Effector memory CD8-positive, alpha-beta T cell (primary cell): ENCODE data around the gene SDHC.
"Not testable (repeated sequence)": the region's sequence is repeated elsewhere in the genome, so short reads cannot be mapped to it uniquely, and the experiment has no call there.

Experiments
- ATAC-seq: fragments of 150-1000 bp; cut with Tn5 transposase; replicated peaks from 2 replicates; pipeline ENCODE4 v1.10.0; 2021; ENCODE audit warnings: mild to moderate bottlenecking, moderate library complexity
- DNase-seq, 3 experiments: peaks; one replicate each; pipeline ENCODE4 v3.0.0; 2021
- H3K27ac Mint-ChIP-seq, 2 donors: one replicate each; pipeline ENCODE4 v1.8.0; 2022; ENCODE audit warnings: mild to moderate bottlenecking in 2 of 2, mixed read lengths in 2 of 2, moderate library complexity in 2 of 2
- H3K27me3 Mint-ChIP-seq, 2 donors: one replicate each; pipeline ENCODE4 v1.8.0; 2022; ENCODE audit warnings: mixed read lengths in 2 of 2
- H3K36me3 Mint-ChIP-seq: one replicate; pipeline ENCODE4 v1.8.0; 2022; ENCODE audit warnings: mild to moderate bottlenecking, moderate library complexity, mixed read lengths; ENCODE audit not compliant: insufficient read depth
- H3K4me1 Mint-ChIP-seq, 2 donors: one replicate each; pipeline ENCODE4 v1.8.0; 2022; ENCODE audit warnings: low read depth in 2 of 2, mixed read lengths in 2 of 2
- H3K4me3 Mint-ChIP-seq, 2 donors: one replicate each; pipeline ENCODE4 v1.8.0; 2022; ENCODE audit warnings: mild to moderate bottlenecking in 2 of 2, mixed read lengths in 2 of 2, moderate library complexity in 2 of 2
- H3K9me3 Mint-ChIP-seq, 2 donors: one replicate each; pipeline ENCODE4 v1.8.0; 2022; ENCODE audit warnings: mixed read lengths in 2 of 2

The SDHC gene

GRCh38 chr1:161378014-161378413, 63.8 kb downstream of the SDHC start:
- Mint-ChIP-seq H3K27me3 (no peaks in the 10 kb centered on the region), H3K4me1 (no peaks in the 10 kb centered on the region), H3K4me3 (no peak overlapping the region), H3K27ac (no peak overlapping the region), H3K9me3 (no peaks in the 10 kb centered on the region), H3K36me3 (peaks cover 3% of the 10 kb centered on the region)
- ATAC-seq (no peak), DNase-seq (no peak)

GRCh38 chr1:161379071-161379470, 64.9 kb downstream of the SDHC start:
- Mint-ChIP-seq H3K36me3 (peaks cover 3% of the 10 kb centered on the region), H3K4me3 (no peak overlapping the region), H3K27ac (no peak overlapping the region), H3K27me3 (no peaks in the 10 kb centered on the region), H3K9me3 (no peaks in the 10 kb centered on the region), H3K4me1 (no peaks in the 10 kb centered on the region)
- ATAC-seq (no peak), DNase-seq (no peak)

DNA sequence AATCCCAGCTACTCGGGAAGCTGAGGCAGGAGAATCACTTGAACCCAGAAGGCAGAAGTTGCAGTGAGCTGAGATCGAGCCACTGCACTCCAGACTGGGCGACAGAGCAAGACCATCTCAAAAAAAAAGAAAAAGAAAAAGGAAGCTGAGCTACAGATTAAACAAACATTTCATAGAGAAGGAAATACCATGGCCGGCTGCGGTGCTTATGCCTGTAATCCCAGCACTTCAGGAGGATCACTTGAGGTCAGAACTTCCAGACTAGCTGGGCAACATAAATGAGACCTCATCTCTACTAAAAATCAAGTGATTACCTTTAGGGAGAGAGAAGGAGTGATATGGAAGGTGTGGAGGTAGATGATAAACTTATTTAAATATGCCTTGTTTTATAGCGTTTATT, 67.5 kb downstream of the SDHC start:
- no peak for DNase-seq
- no peak overlapping the region for H3K27ac Mint-ChIP-seq

DNA sequence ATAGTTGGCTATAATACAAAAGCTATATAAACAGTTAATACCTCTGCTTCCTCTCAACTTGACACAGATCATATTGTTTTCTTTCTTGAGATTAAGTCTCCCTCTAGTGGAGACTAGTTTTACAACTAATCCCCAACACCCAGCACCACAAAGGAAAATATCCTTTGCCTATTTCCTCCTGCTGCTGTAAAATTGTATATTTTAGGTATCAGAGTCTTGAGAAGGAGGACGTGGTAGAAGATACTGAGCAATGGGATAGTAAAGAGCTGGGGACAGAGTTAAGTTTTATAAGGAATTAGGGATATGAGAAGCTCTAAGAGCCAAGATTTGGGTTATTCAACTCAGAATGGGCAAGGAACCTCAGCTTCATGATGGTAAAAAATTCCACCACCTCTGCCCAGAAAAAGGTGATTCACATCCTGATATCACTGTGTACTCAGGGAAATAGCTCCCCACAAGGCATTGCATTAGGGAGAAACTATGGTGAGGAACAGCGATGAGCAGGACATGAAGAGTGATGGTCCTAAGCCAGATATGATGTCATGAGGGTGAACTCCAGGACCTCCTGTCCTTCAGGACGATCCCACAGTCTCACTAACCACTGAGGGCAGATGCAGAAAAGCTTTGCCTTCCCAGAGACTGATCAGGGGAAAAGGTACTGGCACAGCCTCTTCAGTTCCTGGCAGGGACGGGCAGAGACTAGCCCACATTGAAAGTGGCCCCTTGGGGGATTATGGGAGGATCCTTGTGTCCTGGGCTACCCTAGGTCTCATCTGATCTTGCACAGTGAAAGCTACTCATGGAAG, 68.2 kb downstream of the SDHC start:
- Mint-ChIP-seq H3K4me3 (no peak overlapping the region), H3K27me3 (no peaks in the 10 kb centered on the region), H3K4me1 (peaks cover 0 to 3% of the 10 kb centered on the region in 2 donors), H3K9me3 (no peaks in the 10 kb centered on the region), H3K27ac (no peak overlapping the region), H3K36me3 (peaks cover 3% of the 10 kb centered on the region)
- ATAC-seq, result peak; percentile 78
- no peak for DNase-seq

More for the DNA sequence above, 67.5 kb downstream of the SDHC start:
- Mint-ChIP-seq H3K36me3 (peaks cover 3% of the 10 kb centered on the region), H3K4me1 (peaks cover 0 to under 1% of the 10 kb centered on the region in 2 donors), H3K9me3 (no peaks in the 10 kb centered on the region), H3K4me3 (no peak overlapping the region), H3K27me3 (no peaks in the 10 kb centered on the region)
- no peak for ATAC-seq

- H3K27ac Mint-ChIP-seq, result peak overlapping the region; percentile 93
- peak overlapping the region; percentile 82 to 87 for H3K4me3 Mint-ChIP-seq
- no peak for DNase-seq
- peaks cover 0 to 7% of the 10 kb centered on the region in 2 donors for H3K27me3 Mint-ChIP-seq
- ATAC-seq, result no peak
- H3K36me3 Mint-ChIP-seq, result peaks cover 6% of the 10 kb centered on the region
- peaks cover 8 to 13% of the 10 kb centered on the region in 2 donors for H3K4me1 Mint-ChIP-seq
- no peaks in the 10 kb centered on the region for H3K9me3 Mint-ChIP-seq
These were observed 74.5 kb downstream of the SDHC start for GRCh38 chr1:161388639-161389038.

- Mint-ChIP-seq H3K27ac (peak overlapping the region; percentile 93), H3K4me3 (peak overlapping the region; percentile 82 to 87), H3K4me1 (peaks cover 8 to 13% of the 10 kb centered on the region in 2 donors)
- ATAC-seq, H3K36me3 Mint-ChIP-seq, H3K9me3 Mint-ChIP-seq, DNase-seq, H3K27me3 Mint-ChIP-seq: not testable (repeated sequence)
These were observed 75.0 kb downstream of the SDHC start for GRCh38 chr1:161389158-161389557.

DNA sequence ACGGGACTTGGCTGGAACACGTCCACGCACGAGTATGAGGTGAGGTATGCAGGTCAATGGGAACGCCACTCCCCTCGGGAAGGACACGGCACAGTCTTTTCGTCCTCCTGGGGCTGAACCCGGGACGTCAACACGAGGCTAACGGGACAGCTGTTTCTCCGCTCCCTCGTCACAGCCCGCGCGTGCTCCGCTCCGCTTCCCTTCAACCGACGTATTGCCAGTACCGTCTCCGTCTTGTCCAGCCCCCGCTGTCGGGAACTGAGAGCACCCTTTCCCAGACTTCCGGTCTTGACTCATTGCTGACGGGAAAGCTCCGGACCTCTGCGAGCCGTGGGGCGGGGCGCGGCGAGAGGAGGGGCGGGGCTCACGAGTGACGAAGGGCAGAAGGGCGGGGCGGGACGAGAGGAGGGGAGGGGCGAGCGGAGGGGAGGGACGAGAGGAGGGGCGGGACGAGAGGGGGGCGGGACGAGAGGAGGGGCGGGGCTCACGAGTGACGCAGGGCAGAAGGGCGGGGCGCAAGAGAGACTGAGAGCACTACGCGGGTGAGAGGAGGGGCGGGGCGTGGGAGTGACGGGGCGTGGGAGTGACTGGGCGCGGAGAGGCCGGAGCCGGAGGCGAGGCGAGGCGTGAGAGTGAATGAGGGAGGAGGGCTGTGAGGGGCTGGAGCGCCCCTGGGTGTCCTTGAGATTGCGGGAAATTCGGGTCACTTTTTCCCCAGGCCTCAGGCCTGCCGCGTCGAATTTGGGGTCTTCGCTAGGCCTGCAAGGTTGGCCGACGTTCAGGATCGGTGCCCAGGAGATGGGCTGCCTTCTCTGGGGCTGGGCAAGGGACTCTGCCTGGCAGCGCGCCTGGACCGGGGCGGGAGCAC, 75.7 kb downstream of the SDHC start:
- Mint-ChIP-seq H3K9me3 (no peaks in the 10 kb centered on the region), H3K4me1 (peaks cover 8 to 13% of the 10 kb centered on the region in 2 donors), H3K27ac (peak overlapping the region; percentile 93), H3K4me3 (peak overlapping the region; percentile 82 to 87), H3K36me3 (peaks cover 6% of the 10 kb centered on the region), H3K27me3 (peaks cover 0 to 15% of the 10 kb centered on the region in 2 donors)
- peak; percentile 94 for ATAC-seq
- peak; percentile 90 to 95 (median 92) for DNase-seq

DNA sequence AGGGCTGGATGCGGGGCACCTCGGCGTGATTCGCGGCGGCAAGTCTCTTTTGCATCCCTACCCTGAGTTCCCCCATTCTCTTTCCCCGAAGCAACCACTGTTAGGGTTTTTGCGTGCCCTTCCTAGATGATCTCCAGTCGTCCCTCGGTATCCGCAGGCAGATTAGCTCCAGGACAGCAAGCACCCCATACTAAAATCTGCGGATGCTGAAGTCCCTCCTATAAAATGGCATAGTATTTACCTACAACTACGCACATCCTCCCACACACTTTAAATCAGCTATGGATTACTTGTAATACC, 76.3 kb downstream of the SDHC start:
- Mint-ChIP-seq H3K27me3 (peaks cover 0 to 15% of the 10 kb centered on the region in 2 donors), H3K4me1 (peaks cover 8 to 13% of the 10 kb centered on the region in 2 donors), H3K36me3 (peaks cover 6% of the 10 kb centered on the region), H3K9me3 (no peaks in the 10 kb centered on the region), H3K27ac (peak overlapping the region; percentile 93), H3K4me3 (peak overlapping the region; percentile 82 to 87)
- ATAC-seq, result no peak
- DNase-seq, result no peak

GRCh38 chr1:161391136-161391535, 77.0 kb downstream of the SDHC start:
- not testable (repeated sequence) for H3K27ac Mint-ChIP-seq, ATAC-seq

DNA sequence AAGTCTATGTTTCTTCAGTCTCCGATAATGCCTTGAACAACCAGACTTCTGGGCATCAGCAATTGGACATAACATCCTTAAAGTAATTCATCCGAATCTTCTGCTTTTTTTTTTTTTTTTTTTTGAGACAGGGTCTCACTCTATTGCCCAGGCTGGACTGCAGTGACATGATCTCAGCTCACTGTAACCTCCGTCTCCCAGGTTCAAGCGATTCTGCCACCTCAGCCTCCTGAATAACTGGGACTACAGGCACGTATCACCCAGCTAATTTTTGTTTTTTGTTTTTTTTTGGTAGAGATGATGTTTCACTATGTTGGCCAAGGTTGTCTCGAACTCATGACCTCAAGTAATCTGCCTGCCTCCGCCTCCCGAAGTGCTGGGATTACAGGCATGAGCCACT, 77.4 kb downstream of the SDHC start:
- H3K27me3 Mint-ChIP-seq, result peaks cover 0 to 15% of the 10 kb centered on the region in 2 donors
- H3K27ac Mint-ChIP-seq, result no peak overlapping the region
- no peaks in the 10 kb centered on the region for H3K9me3 Mint-ChIP-seq
- no peak for DNase-seq
- H3K36me3 Mint-ChIP-seq, result peaks cover 6% of the 10 kb centered on the region
- peaks cover 8 to 13% of the 10 kb centered on the region in 2 donors for H3K4me1 Mint-ChIP-seq
- no peak for ATAC-seq
- H3K4me3 Mint-ChIP-seq, result no peak overlapping the region

More at GRCh38 chr1:161391136-161391535, 77.0 kb downstream of the SDHC start:
- H3K9me3 Mint-ChIP-seq, H3K36me3 Mint-ChIP-seq, DNase-seq: not testable (repeated sequence)
- peaks cover 0 to 15% of the 10 kb centered on the region in 2 donors for H3K27me3 Mint-ChIP-seq
- peaks cover 8 to 13% of the 10 kb centered on the region in 2 donors for H3K4me1 Mint-ChIP-seq
- H3K4me3 Mint-ChIP-seq, result peak overlapping the region; percentile 82 to 87

GRCh38 chr1:161393151-161393550, 79.0 kb downstream of the SDHC start:
- peaks cover 5 to 13% of the 10 kb centered on the region in 2 donors for H3K4me1 Mint-ChIP-seq
- peaks cover 0 to 15% of the 10 kb centered on the region in 2 donors for H3K27me3 Mint-ChIP-seq
- no peak overlapping the region for H3K4me3 Mint-ChIP-seq
- no peak for ATAC-seq
- DNase-seq, result no peak
- no peak overlapping the region for H3K27ac Mint-ChIP-seq
- H3K9me3 Mint-ChIP-seq, result no peaks in the 10 kb centered on the region
- peaks cover 6% of the 10 kb centered on the region for H3K36me3 Mint-ChIP-seq

GRCh38 chr1:161397038-161397437, 82.9 kb downstream of the SDHC start:
- not testable (repeated sequence) for ATAC-seq, H3K9me3 Mint-ChIP-seq, DNase-seq, H3K27ac Mint-ChIP-seq, H3K4me3 Mint-ChIP-seq
- H3K27me3 Mint-ChIP-seq, result peaks cover 4 to 15% of the 10 kb centered on the region in 2 donors
- H3K36me3 Mint-ChIP-seq, result peaks cover 31% of the 10 kb centered on the region
- peaks cover 22 to 28% of the 10 kb centered on the region in 2 donors for H3K4me1 Mint-ChIP-seq

DNA sequence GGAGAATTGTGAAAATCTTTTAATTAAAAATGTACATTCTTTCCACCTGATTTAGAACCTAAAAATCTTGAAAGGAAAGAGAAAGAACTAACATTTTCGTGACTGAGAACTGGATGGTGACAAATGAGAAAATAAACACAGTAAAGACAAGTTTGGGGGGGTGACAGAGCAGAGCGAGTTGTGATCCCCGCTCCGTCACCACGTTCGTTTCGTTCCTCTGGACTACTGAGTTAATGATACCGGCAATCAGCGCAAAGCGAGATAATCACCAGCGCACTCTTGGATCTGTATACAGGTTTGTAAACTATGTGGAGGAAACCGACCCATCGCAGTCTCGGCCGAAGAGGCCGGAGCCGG, 84.7 kb downstream of the SDHC start:
- DNase-seq, result no peak
- Mint-ChIP-seq H3K27me3 (peaks cover 4 to 9% of the 10 kb centered on the region in 2 donors), H3K36me3 (peaks cover 31% of the 10 kb centered on the region), H3K27ac (peak overlapping the region; percentile 100), H3K4me1 (peaks cover 27 to 31% of the 10 kb centered on the region in 2 donors), H3K4me3 (peak overlapping the region; percentile 93 to 98), H3K9me3 (no peaks in the 10 kb centered on the region)
- peak; percentile 34 for ATAC-seq
